ENCODE results near the gene IQSEC1.

IQSEC1 gene

GRCh38 chr3:12895391-12896062 lies 177.7 kb downstream of the IQSEC1 start:
- Histone ChIP-seq H3K4me3 (ENCODE audit: low read length) (no peak overlapping the region), H3K27ac (ENCODE audit: low read depth, low read length) (no peak overlapping the region), H3K36me3 (ENCODE audit: insufficient read depth, low read length) (peaks cover 7% of the 10 kb centered on the region), H3K9ac (ENCODE audit: low read depth, low read length) (no peak overlapping the region), H3K9me3 (ENCODE audit: insufficient read depth, low read depth, low read length) (no peaks in the 10 kb centered on the region), H3K27me3 (ENCODE audit: insufficient read depth, low read length) (peaks cover 13% of the 10 kb centered on the region), H3K4me1 (ENCODE audit: insufficient read depth, low read length) (no peaks in the 10 kb centered on the region; the same call in 1 of the 2 replicates)
- whole genome bisulfite sequencing = 85% methylated on average over 13 of the region's 13 CpGs

DNA sequence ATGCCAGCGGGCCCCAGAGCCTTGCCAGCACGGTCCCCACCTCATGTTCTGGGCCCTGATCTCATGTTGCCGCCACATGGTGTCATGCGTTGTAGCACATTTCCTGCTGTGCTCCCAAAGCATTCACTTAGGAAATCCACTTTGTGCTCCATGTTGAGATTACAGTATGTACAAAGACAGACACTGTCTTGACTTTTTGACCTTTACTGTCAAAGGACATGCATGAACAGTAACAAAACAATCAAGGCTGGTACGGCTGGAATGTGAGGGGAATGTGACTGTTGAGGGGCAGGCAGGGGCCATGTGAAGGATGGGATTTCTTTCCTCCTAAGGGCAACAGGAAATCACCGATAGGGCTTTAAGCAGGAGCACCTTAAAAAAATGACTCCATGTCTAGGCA lies 178.6 kb downstream of the IQSEC1 start:
- no peak overlapping the region for H3K27ac ChIP-seq (ENCODE audit: low read depth, low read length)
- H3K36me3 ChIP-seq (ENCODE audit: insufficient read depth, low read length) = peaks cover 3% of the 10 kb centered on the region
- H3K9ac ChIP-seq (ENCODE audit: low read depth, low read length) = no peak overlapping the region
- no peaks in the 10 kb centered on the region for H3K9me3 ChIP-seq (ENCODE audit: insufficient read depth, low read depth, low read length)
- whole genome bisulfite sequencing = 84% methylated on average over 6 of the region's 6 CpGs
- peaks cover 20% of the 10 kb centered on the region for H3K27me3 ChIP-seq (ENCODE audit: insufficient read depth, low read length)
- no peaks in the 10 kb centered on the region; the same call in 1 of the 2 replicates for H3K4me1 ChIP-seq (ENCODE audit: insufficient read depth, low read length)
- no peak overlapping the region for H3K4me3 ChIP-seq (ENCODE audit: low read length)

DNA sequence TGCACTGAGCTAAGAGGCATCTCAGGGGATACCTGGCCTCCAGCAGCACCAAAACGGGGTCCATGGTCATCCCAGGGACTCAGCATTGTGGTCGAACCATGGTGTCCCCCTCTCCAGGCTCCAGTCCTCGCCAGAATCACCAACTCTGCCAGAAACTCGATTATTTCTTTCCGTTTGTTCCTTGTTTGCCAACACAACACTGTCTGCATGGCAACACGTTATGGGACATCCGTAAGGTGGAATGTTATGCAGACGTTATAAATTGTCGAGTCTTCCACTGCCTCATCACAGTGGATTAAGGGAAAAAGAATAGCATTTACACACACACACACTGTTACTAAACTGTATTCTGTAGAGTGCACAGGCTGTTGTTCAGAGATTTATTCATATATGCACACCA lies 179.4 kb downstream of the IQSEC1 start:
- Histone ChIP-seq H3K27me3 (ENCODE audit: insufficient read depth, low read length) (peaks cover 20% of the 10 kb centered on the region), H3K4me3 (ENCODE audit: low read length) (no peak overlapping the region), H3K4me1 (ENCODE audit: insufficient read depth, low read length) (no peaks in the 10 kb centered on the region; the same call in 1 of the 2 replicates), H3K36me3 (ENCODE audit: insufficient read depth, low read length) (no peaks in the 10 kb centered on the region), H3K27ac (ENCODE audit: low read depth, low read length) (no peak overlapping the region), H3K9me3 (ENCODE audit: insufficient read depth, low read depth, low read length) (no peaks in the 10 kb centered on the region), H3K9ac (ENCODE audit: low read depth, low read length) (no peak overlapping the region)
- WGBS = 88% methylated on average over 9 of the region's 9 CpGs

DNA sequence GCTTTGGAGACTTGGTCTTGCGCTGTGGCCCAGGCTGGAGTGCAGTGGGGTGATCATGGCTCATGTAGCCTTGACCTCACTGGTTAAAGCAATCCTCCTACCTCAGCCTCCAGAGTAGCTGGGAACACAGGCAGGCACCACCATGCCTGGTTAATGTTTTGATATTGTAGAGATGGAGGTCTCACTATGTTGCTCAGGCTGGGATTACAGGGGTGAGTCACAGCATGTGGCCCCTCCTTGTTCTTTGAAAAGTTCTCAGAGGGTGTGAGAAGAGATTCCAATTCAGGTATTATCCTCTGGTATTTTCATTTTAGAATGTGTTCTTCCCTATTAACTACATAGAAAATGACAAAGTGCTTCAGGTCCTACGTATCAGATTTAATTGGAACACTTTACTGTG lies 180.0 kb downstream of the IQSEC1 start:
- no peaks in the 10 kb centered on the region for H3K36me3 ChIP-seq (ENCODE audit: insufficient read depth, low read length)
- H3K27me3 ChIP-seq (ENCODE audit: insufficient read depth, low read length) = peaks cover 24% of the 10 kb centered on the region
- no peaks in the 10 kb centered on the region; the same call in 1 of the 2 replicates for H3K4me1 ChIP-seq (ENCODE audit: insufficient read depth, low read length)
- H3K9me3 ChIP-seq (ENCODE audit: insufficient read depth, low read depth, low read length) = no peaks in the 10 kb centered on the region
- no peak overlapping the region for H3K4me3 ChIP-seq (ENCODE audit: low read length)
- H3K9ac ChIP-seq (ENCODE audit: low read depth, low read length) = no peak overlapping the region
- 85% methylated on average over 2 of the region's 2 CpGs for WGBS
- H3K27ac ChIP-seq (ENCODE audit: low read depth, low read length) = no peak overlapping the region

DNA sequence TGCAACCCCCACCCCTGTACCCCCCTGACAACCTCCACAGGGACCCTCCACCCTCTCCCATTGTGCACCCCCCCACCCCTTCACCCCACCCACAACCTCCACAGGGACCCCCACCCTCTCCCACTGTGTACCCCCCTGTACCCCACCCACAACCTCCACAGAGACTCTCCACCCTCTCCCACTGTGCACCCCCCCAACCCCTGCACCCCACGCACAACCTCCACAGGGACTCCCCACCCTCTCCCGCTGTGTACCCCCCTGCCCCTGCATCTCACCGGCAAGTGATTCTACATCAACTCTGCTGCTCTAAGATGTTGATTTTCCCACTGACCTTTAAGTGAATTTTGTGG lies 180.4 kb downstream of the IQSEC1 start:
- 76% methylated on average over 3 of the region's 3 CpGs for WGBS
- peaks cover 28% of the 10 kb centered on the region for H3K27me3 ChIP-seq (ENCODE audit: insufficient read depth, low read length)
- H3K4me3 ChIP-seq (ENCODE audit: low read length) = no peak overlapping the region
- H3K27ac ChIP-seq (ENCODE audit: low read depth, low read length) = no peak overlapping the region
- no peaks in the 10 kb centered on the region for H3K36me3 ChIP-seq (ENCODE audit: insufficient read depth, low read length)
- no peaks in the 10 kb centered on the region for H3K9me3 ChIP-seq (ENCODE audit: insufficient read depth, low read depth, low read length)
- H3K9ac ChIP-seq (ENCODE audit: low read depth, low read length) = no peak overlapping the region
- H3K4me1 ChIP-seq (ENCODE audit: insufficient read depth, low read length) = no peaks in the 10 kb centered on the region; the same call in 1 of the 2 replicates

GRCh38 chr3:12891985-12892839 lies 181.0 kb downstream of the IQSEC1 start:
- Histone ChIP-seq H3K4me1 (ENCODE audit: insufficient read depth, low read length) (no peaks in the 10 kb centered on the region), H3K36me3 (ENCODE audit: insufficient read depth, low read length) (no peaks in the 10 kb centered on the region), H3K9ac (ENCODE audit: low read depth, low read length) (no peak overlapping the region), H3K4me3 (ENCODE audit: low read length) (no peak overlapping the region), H3K27me3 (ENCODE audit: insufficient read depth, low read length) (peaks cover 28% of the 10 kb centered on the region), H3K27ac (ENCODE audit: low read depth, low read length) (no peak overlapping the region), H3K9me3 (ENCODE audit: insufficient read depth, low read depth, low read length) (no peaks in the 10 kb centered on the region)
- WGBS = 33% methylated on average over 16 of the region's 16 CpGs

GRCh38 chr3:12891391-12891984 lies 181.7 kb downstream of the IQSEC1 start:
- Histone ChIP-seq H3K4me3 (ENCODE audit: low read length) (no peak overlapping the region), H3K4me1 (ENCODE audit: insufficient read depth, low read length) (no peaks in the 10 kb centered on the region), H3K36me3 (ENCODE audit: insufficient read depth, low read length) (no peaks in the 10 kb centered on the region), H3K27me3 (ENCODE audit: insufficient read depth, low read length) (peaks cover 32% of the 10 kb centered on the region), H3K9me3 (ENCODE audit: insufficient read depth, low read depth, low read length) (no peaks in the 10 kb centered on the region), H3K9ac (ENCODE audit: low read depth, low read length) (no peak overlapping the region), H3K27ac (ENCODE audit: low read depth, low read length) (no peak overlapping the region)
- WGBS = 75% methylated on average over 9 of the region's 9 CpGs

DNA sequence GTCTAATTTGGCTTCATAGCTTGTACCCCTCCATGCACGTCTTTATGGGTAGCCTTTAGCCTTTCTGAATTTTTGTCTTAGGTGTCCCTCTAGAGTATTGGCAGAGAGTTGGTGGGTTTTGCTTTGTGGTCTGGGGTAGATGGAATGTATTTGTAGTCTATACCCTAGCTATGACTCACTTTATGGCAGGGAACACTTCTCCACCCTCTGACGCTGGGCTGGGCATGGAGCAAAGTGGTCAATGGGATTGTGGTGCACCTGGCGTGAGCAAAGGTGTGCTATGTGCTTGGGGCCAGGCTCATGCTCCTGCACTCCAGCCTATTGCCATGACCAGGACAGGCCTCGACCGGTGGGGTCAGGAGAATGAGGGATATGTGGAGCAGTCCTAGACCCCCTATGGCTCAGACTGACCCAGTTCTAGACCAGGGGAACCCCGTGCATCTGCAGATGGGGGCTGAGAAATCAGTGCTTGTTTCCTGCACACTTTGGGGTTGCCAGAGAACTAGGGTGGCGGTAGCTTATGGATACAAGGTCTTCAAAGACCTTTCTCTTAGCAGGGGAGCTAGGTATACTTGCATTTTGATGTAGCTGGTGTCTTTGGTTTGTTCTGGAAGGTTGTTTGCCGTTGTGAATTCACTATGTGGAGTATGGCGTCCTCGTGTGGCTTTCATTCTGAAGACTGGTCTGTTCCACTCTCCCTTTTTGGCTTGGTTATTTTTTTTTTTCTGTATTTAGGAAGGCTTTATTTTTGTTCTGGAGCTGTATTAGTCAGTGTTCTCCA lies 182.4 kb downstream of the IQSEC1 start:
- H3K27ac ChIP-seq (ENCODE audit: low read depth, low read length) = no peak overlapping the region
- H3K36me3 ChIP-seq (ENCODE audit: insufficient read depth, low read length) = no peaks in the 10 kb centered on the region
- 81% methylated on average over 10 of the region's 10 CpGs for WGBS
- H3K9ac ChIP-seq (ENCODE audit: low read depth, low read length) = no peak overlapping the region
- H3K27me3 ChIP-seq (ENCODE audit: insufficient read depth, low read length) = peaks cover 33% of the 10 kb centered on the region
- no peaks in the 10 kb centered on the region for H3K4me1 ChIP-seq (ENCODE audit: insufficient read depth, low read length)
- H3K4me3 ChIP-seq (ENCODE audit: low read length) = no peak overlapping the region
- H3K9me3 ChIP-seq (ENCODE audit: insufficient read depth, low read depth, low read length) = no peaks in the 10 kb centered on the region

- Histone ChIP-seq H3K9me3 (ENCODE audit: insufficient read depth, low read depth, low read length) (no peaks in the 10 kb centered on the region), H3K27me3 (ENCODE audit: insufficient read depth, low read length) (peaks cover 32% of the 10 kb centered on the region), H3K4me3 (ENCODE audit: low read length) (no peak overlapping the region), H3K27ac (ENCODE audit: low read depth, low read length) (no peak overlapping the region), H3K9ac (ENCODE audit: low read depth, low read length) (no peak overlapping the region), H3K4me1 (ENCODE audit: insufficient read depth, low read length) (no peaks in the 10 kb centered on the region), H3K36me3 (ENCODE audit: insufficient read depth, low read length) (no peaks in the 10 kb centered on the region)
- 92% methylated on average over 12 of the region's 12 CpGs for WGBS
Measured at GRCh38 chr3:12886736-12887135, 186.5 kb downstream of the IQSEC1 start.

GRCh38 chr3:12886106-12886679 lies 187.0 kb downstream of the IQSEC1 start:
- no peaks in the 10 kb centered on the region for H3K36me3 ChIP-seq (ENCODE audit: insufficient read depth, low read length)
- no peaks in the 10 kb centered on the region for H3K4me1 ChIP-seq (ENCODE audit: insufficient read depth, low read length)
- no peak overlapping the region for H3K4me3 ChIP-seq (ENCODE audit: low read length)
- peaks cover 27% of the 10 kb centered on the region for H3K27me3 ChIP-seq (ENCODE audit: insufficient read depth, low read length)
- no peaks in the 10 kb centered on the region for H3K9me3 ChIP-seq (ENCODE audit: insufficient read depth, low read depth, low read length)
- no peak overlapping the region for H3K27ac ChIP-seq (ENCODE audit: low read depth, low read length)
- no peak overlapping the region for H3K9ac ChIP-seq (ENCODE audit: low read depth, low read length)
- 91% methylated on average over 9 of the region's 10 CpGs for WGBS

All from HUES64 (cell line).